K562 (cell line): ENCODE data around the gene PI4K2B. TPM values are rescaled to one million over a fixed set of nuclear protein-coding genes. Genes with fewer than 3 reads are reported as not detected.
"Not testable (repeated sequence)": the region's sequence is repeated elsewhere in the genome, so short reads cannot be mapped to it uniquely, and the experiment has no call there.

Experiments
- ATAC-seq: fragments of 200-7000 bp; cut with Tn5 transposase; 3 replicates; pipeline ENCODE4 v1.9.1; 2020; ENCODE audit warnings: moderate library complexity
- BruUV-seq: library from RNA; stranded (reverse); fragments of 400-500 nt; replicated peaks from 2 replicates; lab custom pipeline; 2021; lab: Mats Ljungman, UMichigan
- CTCF ChIA-PET: fragments of 300-600 bp; formaldehyde crosslinking; extraction: SDS; loops from one replicate; lab custom pipeline; 2021; ENCODE audit warnings: low intra/inter-chr PET ratio; lab: Yijun Ruan, JAX
- POLR2A ChIA-PET: fragments of 300-600, 350-650 bp; sonication (Branson Sonifier 250); formaldehyde crosslinking; extraction: SDS; loops from one replicate; lab custom pipeline; 2021; ENCODE audit warnings: antibody characterized with exemption, inconsistent platforms; lab: Yijun Ruan, JAX
- DNase-seq, 4 experiments: peaks; one replicate each; pipeline versions ENCODE4 v3.0.0 to v3.0.0-alpha.2; 2011 to 2018; ENCODE audit warnings: low spot score in 3 of 4, mixed read lengths in 3 of 4; ENCODE audit errors: extremely low read depth in 1 of 4
- FAIRE-seq: peaks from 2 replicates; lab custom pipeline; 2011; peaks lifted over from hg19 to GRCh38; lab: Jason Lieb, UNC
- H2AFZ ChIP-seq: 2 replicates; pipeline ENCODE4 v1.6.0; 2011; ENCODE audit warnings: low read depth, low read length, control low read depth, inconsistent platforms
- H3K27ac ChIP-seq: fragments of 200-600 bp; 3 replicates; pipeline ENCODE4 v1.8.0; 2011; ENCODE audit warnings: low read depth, mild to moderate bottlenecking, control low read depth, inconsistent platforms, low read length, moderate library complexity, mixed read lengths; ENCODE audit errors: extremely low read depth
- H3K27me3 ChIP-seq, 2 experiments: fragments of 300-600 bp in 1 of 2; 2 replicates in 1 of 2; 3 replicates in 1 of 2; pipeline versions ENCODE4 v1.6.0 to v1.8.0; 2011; ENCODE audit warnings: inconsistent platforms in 2 of 2, low read length in 2 of 2, mild to moderate bottlenecking in 1 of 2, mixed read lengths in 1 of 2, moderate library complexity in 1 of 2; ENCODE audit not compliant: control insufficient read depth in 2 of 2, insufficient read depth in 2 of 2
- H3K36me3 ChIP-seq: fragments of 300-600 bp; 3 replicates; pipeline ENCODE4 v1.8.0; 2011; ENCODE audit warnings: mild to moderate bottlenecking, low read length, inconsistent platforms; ENCODE audit not compliant: control insufficient read depth, insufficient read depth
- H3K4me1 ChIP-seq, 2 experiments: fragments of 200-600 bp in 1 of 2; replicated peaks in 1 of 2; 2 replicates in 1 of 2; 3 replicates in 1 of 2; pipeline versions ENCODE4 v1.5.1 to v1.8.0; 2011; ENCODE audit warnings: inconsistent platforms in 2 of 2, low read length in 2 of 2, mild to moderate bottlenecking in 1 of 2, mixed read lengths in 1 of 2, moderate library complexity in 1 of 2; ENCODE audit not compliant: control insufficient read depth in 2 of 2, insufficient read depth in 2 of 2
- H3K4me2 ChIP-seq: 2 replicates; pipeline ENCODE4 v1.6.1; 2011; ENCODE audit warnings: low read length, control low read depth, inconsistent platforms, mixed read lengths; ENCODE audit not compliant: insufficient read depth
- H3K4me3 ChIP-seq: fragments of 200-600 bp; sonication (generic), shearing (Covaris generic); 2 replicates; pipeline ENCODE4 v1.5.1; 2016; ENCODE audit warnings: control low read depth, inconsistent platforms
- H3K79me2 ChIP-seq: fragments of 200-600 bp; 3 replicates; pipeline ENCODE4 v1.8.0; 2011; ENCODE audit warnings: low read length, inconsistent platforms; ENCODE audit not compliant: control insufficient read depth, insufficient read depth
- H3K9ac ChIP-seq, 2 experiments: 2 replicates each; pipeline versions ENCODE4 v1.6.0 to v1.6.1; 2011; ENCODE audit warnings: low read depth in 2 of 2, low read length in 2 of 2, control low read depth in 1 of 2, inconsistent platforms in 1 of 2, mild to moderate bottlenecking in 1 of 2, mixed read lengths in 1 of 2; ENCODE audit not compliant: insufficient read depth in 1 of 2
- H3K9me1 ChIP-seq: one replicate; pipeline ENCODE4 v1.6.0; 2011; ENCODE audit warnings: inconsistent platforms, mild to moderate bottlenecking, low read length, moderate library complexity; ENCODE audit not compliant: control insufficient read depth, insufficient read depth
- H3K9me3 ChIP-seq: replicated peaks from 2 replicates; pipeline ENCODE4 v1.5.1; 2011; ENCODE audit warnings: low read depth, low read length, inconsistent platforms; ENCODE audit not compliant: control insufficient read depth, insufficient read depth
- H4K20me1 ChIP-seq: replicated peaks from 2 replicates; pipeline ENCODE4 v1.6.1; 2011; ENCODE audit warnings: low read length, inconsistent platforms, mixed read lengths; ENCODE audit not compliant: control insufficient read depth, insufficient read depth
- RBFOX2 ChIP-seq: fragments of 200-400 bp; formaldehyde crosslinking; IDR thresholded peaks from 2 replicates; pipeline ENCODE4 v1.6.1; 2017; ENCODE audit warnings: low read depth, mild to moderate bottlenecking, low read length, moderate library complexity
- ZNF639 ChIP-seq, 2 experiments: fragments of 200-800 bp in 1 of 2; sonication (Bioruptor generic) in 1 of 2; sonication (generic) in 1 of 2; formaldehyde crosslinking in 1 of 2; IDR thresholded peaks in 1 of 2; conservative IDR thresholded peaks in 1 of 2; 2 replicates each; pipeline versions ENCODE4 v1.5.0 to v1.6.1; 2016 to 2020; ENCODE audit warnings: missing compliant biosample characterization in 1 of 2, missing genetic modification characterization in 1 of 2, missing genetic modification reagents in 1 of 2
- ZSCAN29 ChIP-seq: fragments of 450-650 bp; IDR thresholded peaks from 2 replicates; pipeline ENCODE4 v1.6.1; 2017
- WGBS: fragments of 100-300 bp; shearing (Covaris generic); methylation state at CpG from one replicate; pipeline ENCODE4 v1.1.6; 2016; ENCODE audit warnings: low coverage, mixed read lengths; ENCODE audit not compliant: insufficient coverage; ENCODE audit errors: missing lambda C conversion rate; 5-methylcytosine and 5-hydroxymethylcytosine counted together
- in situ Hi-C: fragments of 300-500 bp; cut with MboI; formaldehyde crosslinking; loops from 4 replicates; pipeline ENCODE4 v1.15.0; 2018; ENCODE audit warnings: inconsistent platforms, mixed read lengths
- intact Hi-C: fragments of 100-400 bp; cut with micrococcal nuclease; formaldehyde crosslinking; loops from 2 replicates; pipeline ENCODE4 v1.14.2; 2022
- polyA plus RNA-seq, 8 experiments: library from polyadenylated mRNA; depleted of rRNA in 4 of 8; stranded (reverse) in 5 of 8; unstranded in 3 of 8; fragments of >200 nt; fragmentation: Nextera tagmentation in 2 of 8; fragmentation: Illumina TruSeq in 1 of 8; extraction: Ambion mirVana in 2 of 8; extraction: Trizol in 1 of 8; gene quantifications; 2 replicates each; pipeline versions ENCODE4 v1.2.1 to v1.2.3, GENCODE V29; 2011 to 2014; ENCODE audit warnings: inconsistent platforms in 1 of 8, missing spikeins in 1 of 8
- total RNA-seq, 7 experiments: library from RNA; depleted of rRNA in 6 of 7; stranded (reverse); fragments of >200 nt in 6 of 7; fragmentation: Illumina TruSeq in 2 of 7; extraction: Trizol in 2 of 7; gene quantifications; 2 replicates each; pipeline versions ENCODE4 v1.2.1 to v1.2.3, GENCODE V29; 2011 to 2021; ENCODE audit warnings: low replicate concordance in 1 of 7
- TF ChIP-seq, protein P1 (sequence below), 3 experiments: IDR thresholded peaks in 2 of 3; conservative IDR thresholded peaks in 1 of 3; 2 replicates each; pipeline ENCODE4 v1.5.1; 2011 to 2012; ENCODE audit warnings: low read length in 3 of 3, mild to moderate bottlenecking in 3 of 3, control low read depth in 2 of 3, improper control_type of control experiment in 1 of 3, inconsistent platforms in 1 of 3, low read depth in 1 of 3, mixed read lengths in 1 of 3, moderate library complexity in 1 of 3; ENCODE audit not compliant: insufficient read depth in 2 of 3

PI4K2B gene
- total and polyA plus RNA-seq, 9 of the 15 experiments (the other 6 are each of a cell fraction or from before 2014, with no cell fraction given): 4.5 to 21.4 (median 16.5) TPM

DNA sequence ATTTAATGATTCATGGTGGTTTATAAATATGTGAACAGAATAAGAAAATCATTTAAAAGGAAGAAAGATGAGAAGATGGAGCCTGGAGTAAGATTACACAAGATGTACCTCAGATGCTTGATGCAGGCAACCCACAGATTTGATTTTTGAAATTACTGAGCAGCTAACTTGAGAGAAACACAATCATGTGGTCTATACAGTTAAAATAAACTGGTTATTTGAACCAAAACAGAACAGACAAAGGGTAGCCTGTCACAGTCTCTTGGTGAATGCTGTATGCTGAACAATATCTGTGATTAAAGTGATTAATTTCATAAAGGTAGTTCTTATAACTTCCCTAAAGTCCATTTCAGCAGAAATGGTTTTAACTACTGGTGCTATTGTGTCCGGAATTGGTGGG, 4.2 kb downstream of the PI4K2B start:
- DNase-seq: no peak
- Histone ChIP-seq H3K36me3 (peaks cover 7% of the 10 kb centered on the region; the same call in 2 of the 3 replicates), H3K27me3 (no peaks in the 10 kb centered on the region), H3K9me3 (no peaks in the 10 kb centered on the region; the same call in 1 of the 2 replicates), H3K4me2 (no peak overlapping the region), H3K9me1 (no peaks in the 10 kb centered on the region), H2AFZ (no peak overlapping the region), H4K20me1 (0 out of 2 replicates have a peak, but pooled peaks cover 3% of the 10 kb centered on the region), H3K79me2 (peaks cover 53% of the 10 kb centered on the region), H3K4me3 (no peak overlapping the region), H3K27ac (no peak overlapping the region), H3K4me1 (peaks cover 14 to 15% of the 10 kb centered on the region in 2 experiments), H3K9ac (no peak overlapping the region)
- WGBS: 94% methylated on average over 1 of the region's 1 CpG
- FAIRE-seq: no peak
- BruUV-seq: no TSS peak
- intact Hi-C loops (no loop called here), in situ Hi-C loops (no loop called here)
- peak; percentile 84 for TF ChIP-seq ZSCAN29
- no peak for TF ChIP-seq ZNF639 (CRISPR knock-in tag; conservative IDR thresholded peaks at IDR 0.05 in 1 of 2, IDR thresholded peaks at IDR 0.05 in 1 of 2)
- ChIA-PET CTCF (no interaction called here), POLR2A (no interaction called here)
- no peak for ATAC-seq

DNA sequence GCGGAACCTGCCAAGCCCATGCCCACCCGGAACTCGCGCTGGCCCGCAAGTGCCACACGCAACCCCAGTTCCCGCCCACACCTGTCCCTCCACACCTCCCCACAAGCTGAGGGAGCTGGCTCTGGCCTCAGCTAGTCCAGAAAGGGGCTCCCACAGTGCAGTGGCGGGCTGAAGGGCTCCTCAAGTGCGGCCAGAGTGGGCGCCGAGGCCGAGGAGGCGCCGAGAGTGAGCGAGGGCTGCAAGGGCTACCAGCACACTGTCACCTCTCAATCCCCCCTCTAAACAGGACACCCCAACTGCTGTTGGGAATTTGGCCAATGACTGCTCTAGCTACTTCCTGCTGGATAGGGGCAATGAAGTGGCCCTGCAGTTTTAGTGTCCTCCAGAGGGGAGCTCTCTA, 5.7 kb downstream of the PI4K2B start:
- H3K4me2 ChIP-seq, in situ Hi-C loops, H4K20me1 ChIP-seq, H3K9me1 ChIP-seq, H3K36me3 ChIP-seq, CTCF ChIA-PET, H3K9me3 ChIP-seq: not testable (repeated sequence)
- TF ChIP-seq RBFOX2: 0 out of 2 replicates have a peak, but pooled peaks have one; percentile 5
- TF ChIP-seq, protein P1, sequence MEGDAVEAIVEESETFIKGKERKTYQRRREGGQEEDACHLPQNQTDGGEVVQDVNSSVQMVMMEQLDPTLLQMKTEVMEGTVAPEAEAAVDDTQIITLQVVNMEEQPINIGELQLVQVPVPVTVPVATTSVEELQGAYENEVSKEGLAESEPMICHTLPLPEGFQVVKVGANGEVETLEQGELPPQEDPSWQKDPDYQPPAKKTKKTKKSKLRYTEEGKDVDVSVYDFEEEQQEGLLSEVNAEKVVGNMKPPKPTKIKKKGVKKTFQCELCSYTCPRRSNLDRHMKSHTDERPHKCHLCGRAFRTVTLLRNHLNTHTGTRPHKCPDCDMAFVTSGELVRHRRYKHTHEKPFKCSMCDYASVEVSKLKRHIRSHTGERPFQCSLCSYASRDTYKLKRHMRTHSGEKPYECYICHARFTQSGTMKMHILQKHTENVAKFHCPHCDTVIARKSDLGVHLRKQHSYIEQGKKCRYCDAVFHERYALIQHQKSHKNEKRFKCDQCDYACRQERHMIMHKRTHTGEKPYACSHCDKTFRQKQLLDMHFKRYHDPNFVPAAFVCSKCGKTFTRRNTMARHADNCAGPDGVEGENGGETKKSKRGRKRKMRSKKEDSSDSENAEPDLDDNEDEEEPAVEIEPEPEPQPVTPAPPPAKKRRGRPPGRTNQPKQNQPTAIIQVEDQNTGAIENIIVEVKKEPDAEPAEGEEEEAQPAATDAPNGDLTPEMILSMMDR (IDR thresholded peaks at IDR 0.05 in 2 of 3, conservative IDR thresholded peaks at IDR 0.05 in 1 of 3; ENCODE audit: insufficient read depth in 2 of 3, low read depth in 1 of 3, low read length in 3 of 3): 0 out of 6 replicates have a peak, but pooled peaks of 1 of the 3 experiments have one; percentile 4
- TF ChIP-seq, all 486 proteins: peak for 2; not testable (repeated sequence) for 484
- 80% methylated on average over 5 of the region's 15 CpGs for WGBS
- H3K27ac ChIP-seq, POLR2A ChIA-PET, BruUV-seq, ATAC-seq, FAIRE-seq, H3K4me3 ChIP-seq, intact Hi-C loops, H3K9ac ChIP-seq, H3K27me3 ChIP-seq, H2AFZ ChIP-seq, DNase-seq: not testable (repeated sequence)
- H3K79me2 ChIP-seq: peaks cover 44% of the 10 kb centered on the region
- H3K4me1 ChIP-seq: peaks cover 8 to 12% of the 10 kb centered on the region in 2 experiments
